NCI-H510A (cell line): Measurements from ENCODE around the gene RALGAPA1.
"Not testable (repeated sequence)": the region's sequence is repeated elsewhere in the genome, so short reads cannot be mapped to it uniquely, and the experiment has no call there.

Source experiments
- DNase-seq: peaks from one replicate; lab custom pipeline; 2025; lab: John Stamatoyannopoulos, UW

The RALGAPA1 gene

DNA sequence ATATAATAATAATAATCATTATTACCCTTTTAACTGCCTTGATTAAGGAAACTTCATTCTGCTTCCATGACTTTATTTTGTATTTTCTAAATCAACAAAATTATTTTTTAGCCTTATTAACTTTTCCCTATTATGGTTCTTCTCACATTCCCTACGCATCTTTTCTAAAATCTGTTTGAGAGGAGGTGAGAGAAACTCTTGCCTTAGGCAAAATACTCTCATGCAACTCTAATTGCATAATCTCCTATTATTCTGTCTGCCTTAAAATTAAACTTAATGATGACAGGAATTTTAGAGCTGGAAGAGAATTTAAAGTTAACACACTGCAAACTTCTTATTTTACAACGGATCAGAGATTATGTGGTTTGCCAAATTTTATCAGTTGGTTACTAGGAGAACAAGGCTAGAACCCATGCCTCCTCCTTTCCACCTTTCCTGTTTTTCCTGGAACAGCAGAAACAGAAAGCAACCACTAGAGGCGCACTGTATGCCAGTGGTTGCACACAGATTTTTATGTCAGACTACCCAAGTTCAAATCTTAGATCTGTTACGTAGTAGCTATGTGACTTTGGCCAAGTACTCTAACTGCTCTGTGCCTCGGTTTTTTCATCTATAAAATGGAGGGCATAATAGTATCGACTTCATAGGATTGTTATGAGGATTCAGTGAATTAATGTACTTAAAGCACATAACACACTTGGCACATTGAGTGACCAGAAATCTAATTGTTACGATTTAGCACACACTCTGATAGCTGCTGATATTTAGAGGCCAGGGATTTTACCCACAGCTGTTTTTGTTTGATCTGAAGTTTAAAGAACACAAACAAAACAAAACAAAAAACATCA is 12.7 kb upstream of the RALGAPA1 start:
- no peak for DNase-seq

DNA sequence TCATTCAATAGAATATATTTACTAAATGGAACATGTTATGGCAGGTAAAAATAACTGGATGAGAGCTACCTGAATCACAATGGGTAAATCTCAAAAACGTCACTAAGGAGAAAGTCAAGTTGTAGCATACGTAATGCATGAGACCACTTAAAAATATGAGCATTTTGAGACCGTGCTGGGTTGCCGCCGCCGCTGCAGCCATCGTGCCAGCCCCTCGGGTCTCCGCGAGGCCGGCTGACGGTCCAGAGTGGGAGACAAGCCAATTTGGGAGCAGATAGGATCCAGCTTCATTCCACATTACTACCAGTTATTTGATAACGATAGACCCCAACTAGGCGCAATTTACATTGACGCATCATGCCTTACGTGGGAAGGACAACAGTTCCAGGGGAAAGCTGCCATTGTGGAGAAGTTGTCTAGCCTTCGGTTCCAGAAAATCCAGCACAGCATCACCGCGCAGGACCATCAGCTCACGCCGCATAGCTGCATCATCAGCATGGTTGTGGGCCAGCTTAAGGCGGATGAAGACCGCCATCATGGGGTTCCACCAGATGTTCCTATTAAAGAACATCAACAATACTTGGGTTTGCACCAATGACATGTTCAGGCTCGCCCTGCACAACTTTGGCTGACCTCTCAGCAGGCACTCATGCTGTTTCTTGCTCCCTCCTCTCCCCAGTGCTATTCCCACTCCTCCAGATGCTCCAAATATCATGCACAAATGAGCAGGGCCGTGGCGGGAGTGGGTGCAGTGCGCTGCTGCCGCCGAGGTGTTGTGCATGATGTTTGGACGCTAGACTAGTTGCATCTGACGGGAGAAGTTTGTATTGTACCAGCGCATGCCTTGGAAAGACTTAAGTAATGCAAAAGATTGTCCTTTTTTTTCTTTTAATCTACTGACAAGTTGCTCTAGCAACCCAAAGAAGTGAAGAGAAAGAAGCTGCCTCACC is 10.8 kb upstream of the RALGAPA1 start:
- DNase-seq, result no peak

DNA sequence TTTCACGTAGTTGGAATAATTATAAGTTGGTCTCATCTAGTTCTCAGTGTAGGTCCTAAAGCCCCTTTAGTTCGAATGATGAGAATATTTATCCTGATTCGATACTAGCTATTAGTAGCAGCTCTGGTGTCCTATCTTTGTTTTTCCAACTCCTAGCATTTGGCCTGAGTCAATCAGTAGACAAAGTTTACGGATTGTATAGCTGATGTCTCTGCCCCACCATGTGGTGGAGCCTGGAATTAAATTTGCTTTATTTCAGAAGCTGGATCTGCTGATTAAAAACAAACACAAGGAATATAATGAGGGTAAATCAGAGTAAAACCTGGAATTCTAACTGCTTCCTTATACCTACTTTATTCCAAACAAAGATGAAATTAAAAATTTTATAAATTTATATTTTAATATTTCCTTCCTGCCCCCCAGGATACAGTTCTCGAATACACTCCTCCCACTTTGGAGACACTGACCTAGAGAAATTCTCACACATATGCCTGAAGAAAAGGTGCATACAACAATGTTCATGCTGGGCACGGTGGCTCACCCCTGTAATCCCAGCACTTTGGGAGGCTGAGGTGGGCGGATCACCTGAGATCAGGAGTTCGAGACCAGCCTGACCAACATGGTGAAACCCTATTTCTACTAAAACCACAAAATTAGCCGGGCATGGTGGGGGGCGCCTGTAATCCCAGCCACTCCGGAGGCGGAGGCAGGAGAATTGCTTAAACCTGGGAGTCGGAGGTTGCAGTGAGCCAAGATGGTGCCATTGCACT is 9.4 kb upstream of the RALGAPA1 start:
- no peak for DNase-seq

- DNase-seq, result no peak
Observed at GRCh38 chr14:35814371-35815005, 5.4 kb upstream of the RALGAPA1 start.

GRCh38 chr14:35810963-35811362 is 1.9 kb upstream of the RALGAPA1 start:
- no peak for DNase-seq

- no peak for DNase-seq
Observed at GRCh38 chr14:35809597-35809996, 502 bp upstream of the RALGAPA1 start.

- peak; percentile 45 for DNase-seq
Observed at GRCh38 chr14:35808076-35808637, 938 bp downstream of the RALGAPA1 start.

DNA sequence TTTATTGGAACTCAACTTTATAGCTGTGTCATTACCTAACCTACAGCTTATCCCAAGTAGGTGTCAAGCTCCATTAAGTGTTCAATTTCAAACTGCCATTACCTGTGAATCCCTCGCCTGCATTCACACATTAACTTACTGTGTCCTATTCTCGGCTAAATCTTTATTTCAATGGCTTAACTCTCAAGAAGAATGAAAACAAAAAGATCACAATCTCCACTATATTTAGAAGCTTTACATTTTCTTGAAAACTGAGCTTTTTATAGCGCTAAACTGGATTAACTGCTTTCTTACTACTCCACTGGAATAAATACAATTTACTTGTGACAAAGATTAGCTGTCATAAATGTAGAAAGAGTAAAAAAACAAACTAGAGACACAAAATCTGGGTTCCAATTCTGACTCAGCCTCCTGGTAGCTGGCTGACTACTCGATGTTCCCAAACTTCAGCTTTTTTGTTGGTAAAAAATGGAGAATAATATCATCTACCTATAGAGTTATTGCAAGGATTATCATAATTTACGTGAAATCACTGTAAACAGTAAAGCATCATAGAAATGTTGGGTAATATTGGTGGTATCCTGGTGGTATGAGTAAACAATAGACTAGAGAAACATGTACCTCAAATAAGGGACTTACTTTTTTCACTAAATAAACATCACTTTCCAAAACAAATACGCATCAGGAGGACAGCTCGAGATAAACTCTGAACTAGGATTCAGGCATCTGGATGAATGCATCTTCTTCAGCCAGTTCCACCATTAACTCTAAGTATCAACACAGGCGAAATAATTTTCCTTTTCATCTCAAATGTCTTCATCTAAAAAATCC is 1.7 kb downstream of the RALGAPA1 start:
- DNase-seq, result no peak

DNA sequence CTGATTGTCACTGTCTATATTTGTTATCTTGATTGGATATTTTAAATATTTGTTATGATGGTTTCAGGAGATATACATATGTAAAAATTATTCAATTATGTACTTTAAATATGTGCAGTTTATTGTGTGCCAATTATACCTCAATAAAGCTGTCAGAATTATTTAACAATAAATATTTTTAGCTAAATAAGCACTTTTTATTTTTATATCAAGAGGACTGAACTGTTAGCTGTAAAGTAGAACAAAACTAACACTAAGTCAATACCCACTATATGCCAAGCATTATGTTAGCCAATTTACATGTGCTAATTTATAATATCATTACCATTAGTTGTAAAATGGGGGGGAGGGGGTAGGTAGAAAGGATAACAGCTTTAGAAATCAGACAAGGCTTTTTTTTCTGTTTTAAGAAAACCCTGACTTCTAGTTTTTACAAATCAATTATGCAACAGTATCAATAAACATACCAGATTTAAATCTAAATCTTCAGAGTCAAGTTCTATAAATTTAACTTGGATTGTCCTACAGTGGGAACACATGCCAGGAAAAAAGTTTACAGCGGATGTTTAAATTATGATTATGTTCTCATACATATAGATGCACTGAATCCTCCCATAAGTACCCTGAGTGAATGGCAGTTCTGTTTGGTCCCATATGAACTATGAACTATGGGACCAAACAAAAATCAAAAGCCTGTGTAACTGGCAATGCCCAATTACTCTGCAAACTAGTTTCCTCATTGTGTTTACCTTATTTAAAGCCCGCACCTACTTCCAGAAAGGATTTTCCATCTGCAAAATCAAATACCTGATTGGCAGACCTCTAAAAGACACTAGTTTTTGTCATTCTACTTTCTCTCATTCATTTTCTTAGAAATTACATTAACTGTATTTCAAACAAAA is 2.8 kb downstream of the RALGAPA1 start:
- DNase-seq, result no peak

- no peak for DNase-seq
Observed at GRCh38 chr14:35797796-35798195, 11.3 kb downstream of the RALGAPA1 start.

DNA sequence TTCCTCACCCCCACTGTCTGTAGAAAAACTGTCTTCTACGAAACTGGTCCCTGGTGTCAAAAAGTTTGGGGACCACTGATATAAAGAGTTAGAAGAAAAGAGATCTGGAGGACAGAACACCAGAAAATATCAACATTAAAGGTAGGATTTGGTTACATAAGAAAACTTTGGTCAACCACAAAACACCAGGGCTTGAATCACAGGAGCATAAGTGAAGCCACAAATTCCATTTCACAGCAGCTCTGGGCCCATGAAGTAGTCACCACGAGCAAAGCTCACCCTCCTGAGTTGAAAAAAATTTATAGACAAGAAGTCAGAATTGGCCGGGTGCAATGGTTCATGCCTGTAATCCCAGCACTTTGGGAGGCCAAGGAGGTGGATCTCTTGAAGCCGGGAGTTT is 19.4 kb downstream of the RALGAPA1 start:
- DNase-seq, result no peak

DNA sequence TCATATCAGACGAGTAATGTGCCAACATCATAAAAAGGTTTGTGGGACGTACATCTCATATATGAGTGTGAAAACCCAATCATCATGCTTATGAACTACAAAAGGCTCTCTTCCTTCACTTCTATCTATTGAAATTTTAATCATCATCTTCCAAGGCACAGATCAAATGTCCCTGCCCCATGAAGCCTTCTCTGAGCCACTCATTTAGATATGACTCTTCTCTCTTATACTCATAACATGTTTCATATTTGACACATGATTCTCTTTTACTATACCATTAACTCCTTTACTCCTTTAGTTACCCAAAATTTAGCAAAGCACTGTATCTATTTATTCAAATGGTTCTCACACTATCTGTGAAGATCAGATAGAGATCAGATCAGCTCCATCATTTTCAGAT is 22.2 kb downstream of the RALGAPA1 start:
- no peak for DNase-seq

DNA sequence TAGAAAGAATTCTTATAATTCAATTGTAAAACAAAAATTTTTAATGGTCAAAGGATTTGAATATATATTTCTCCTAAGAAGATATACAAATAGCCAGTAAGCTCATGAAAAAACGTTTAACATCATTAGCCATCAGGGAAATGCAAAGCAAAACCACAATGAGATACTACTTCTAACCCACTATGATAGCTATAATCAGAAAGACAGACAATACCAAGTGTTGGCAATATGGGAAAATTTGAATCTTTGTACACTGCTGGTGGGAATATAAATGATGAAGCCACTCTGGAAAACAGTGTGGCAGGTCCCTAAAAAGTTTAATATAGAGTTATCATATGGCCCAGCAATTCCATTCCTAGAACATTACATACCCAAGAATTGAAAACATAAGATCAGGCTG is 25.4 kb downstream of the RALGAPA1 start:
- no peak for DNase-seq

- no peak for DNase-seq
Observed at GRCh38 chr14:35779368-35779767, 29.7 kb downstream of the RALGAPA1 start.

- not testable (repeated sequence) for DNase-seq
Observed at GRCh38 chr14:35777550-35777949, 31.5 kb downstream of the RALGAPA1 start.

GRCh38 chr14:35776823-35777222 is 32.3 kb downstream of the RALGAPA1 start:
- no peak for DNase-seq

DNA sequence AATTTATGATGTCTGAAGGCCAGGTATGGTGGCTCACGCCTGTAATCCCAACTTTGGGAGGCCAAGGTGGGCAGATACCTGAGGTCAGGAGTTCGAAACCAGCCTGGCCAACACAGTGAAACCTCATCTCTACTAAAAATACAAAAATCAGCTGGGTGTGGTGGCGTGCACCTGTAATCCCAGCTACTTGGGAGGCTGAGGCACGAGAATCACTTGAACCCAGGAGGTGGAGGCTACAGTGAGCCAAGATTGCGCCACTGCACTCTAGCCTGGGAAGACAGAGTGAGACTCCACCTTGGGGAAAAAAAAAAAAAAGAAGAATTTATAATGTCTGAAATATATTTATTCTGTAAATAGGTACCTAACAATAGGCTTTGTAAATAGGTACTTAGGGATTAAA is 33.0 kb downstream of the RALGAPA1 start:
- not testable (repeated sequence) for DNase-seq

GRCh38 chr14:35766700-35767082 is 42.4 kb downstream of the RALGAPA1 start:
- DNase-seq, result no peak

GRCh38 chr14:35766036-35766699 is 42.9 kb downstream of the RALGAPA1 start:
- no peak for DNase-seq
